H9 (cell line): ENCODE data around the gene PAPOLA. TPM values are rescaled to one million over a fixed set of nuclear protein-coding genes. Genes with fewer than 3 reads are reported as not detected.

Experiments used
- DNase-seq: peaks from one replicate; pipeline ENCODE4 v3.0.0-alpha.2; 2017
- H2AFZ ChIP-seq: one replicate; pipeline ENCODE4 v1.6.1; 2013; ENCODE audit warnings: mild to moderate bottlenecking, low read length, control low read depth, moderate library complexity
- H2AK5ac ChIP-seq: 2 replicates; pipeline ENCODE4 v1.6.1; 2013; ENCODE audit warnings: low read length, control low read depth, mixed read lengths; ENCODE audit not compliant: insufficient read length
- H2BK120ac ChIP-seq: one replicate; pipeline ENCODE4 v1.6.1; 2013; ENCODE audit warnings: low read depth, mild to moderate bottlenecking, low read length, control low read depth, inconsistent platforms; ENCODE audit not compliant: poor library complexity, severe bottlenecking
- H2BK12ac ChIP-seq: 2 replicates; pipeline ENCODE4 v1.6.1; 2013; ENCODE audit warnings: low read length, control low read depth, mixed read lengths, low read depth; ENCODE audit not compliant: insufficient read length
- H2BK15ac ChIP-seq: 2 replicates; pipeline ENCODE4 v1.6.1; 2013; ENCODE audit warnings: low read depth, low read length, control low read depth
- H2BK20ac ChIP-seq: one replicate; pipeline ENCODE4 v1.6.1; 2013; ENCODE audit warnings: low read depth, mild to moderate bottlenecking, low read length, control low read depth, inconsistent platforms; ENCODE audit not compliant: poor library complexity, severe bottlenecking
- H2BK5ac ChIP-seq: 2 replicates; pipeline ENCODE4 v1.6.1; 2013; ENCODE audit warnings: low read length, control low read depth, mixed read lengths; ENCODE audit not compliant: insufficient read length
- H3K14ac ChIP-seq: 2 replicates; pipeline ENCODE4 v1.6.1; 2013; ENCODE audit warnings: low read length, control low read depth; ENCODE audit not compliant: insufficient read depth
- H3K18ac ChIP-seq: 2 replicates; pipeline ENCODE4 v1.6.1; 2013; ENCODE audit warnings: low read depth, mild to moderate bottlenecking, mixed read lengths, low read length, control low read depth; ENCODE audit not compliant: insufficient read length
- H3K23ac ChIP-seq: 2 replicates; pipeline ENCODE4 v1.6.1; 2013; ENCODE audit warnings: low read length, control low read depth, mixed read lengths, low read depth; ENCODE audit not compliant: insufficient read length
- H3K23me2 ChIP-seq: 2 replicates; pipeline ENCODE4 v1.6.1; 2013; ENCODE audit warnings: low read depth, mild to moderate bottlenecking, mixed read lengths, low read length, control low read depth; ENCODE audit not compliant: insufficient read length, poor library complexity, severe bottlenecking
- H3K27ac ChIP-seq: 2 replicates; pipeline ENCODE4 v1.5.1; 2013; ENCODE audit warnings: low read length, control low read depth, mixed read lengths, low read depth; ENCODE audit not compliant: insufficient read length
- H3K27me3 ChIP-seq: 2 replicates; pipeline ENCODE4 v1.6.1; 2013; ENCODE audit warnings: low read length, control low read depth, inconsistent platforms; ENCODE audit not compliant: insufficient read depth
- H3K4ac ChIP-seq: 2 replicates; pipeline ENCODE4 v1.6.1; 2013; ENCODE audit warnings: low read depth, mild to moderate bottlenecking, control low read depth, inconsistent platforms, low read length, moderate library complexity
- H3K4me1 ChIP-seq: 2 replicates; pipeline ENCODE4 v1.6.1; 2013; ENCODE audit warnings: low read length, control low read depth, inconsistent platforms; ENCODE audit not compliant: insufficient read depth
- H3K4me2 ChIP-seq: 2 replicates; pipeline ENCODE4 v1.6.1; 2013; ENCODE audit warnings: low read length, control low read depth, mixed read lengths; ENCODE audit not compliant: insufficient read length, insufficient read depth
- H3K56ac ChIP-seq: 2 replicates; pipeline ENCODE4 v1.6.1; 2013; ENCODE audit warnings: low read depth, mild to moderate bottlenecking, mixed read lengths, low read length, control low read depth; ENCODE audit not compliant: insufficient read length
- H3K79me1 ChIP-seq: 2 replicates; pipeline ENCODE4 v1.6.1; 2013; ENCODE audit warnings: low read depth, mild to moderate bottlenecking, moderate library complexity, low read length, control low read depth, inconsistent platforms; ENCODE audit not compliant: insufficient read depth, poor library complexity, severe bottlenecking
- H3K79me2 ChIP-seq: 2 replicates; pipeline ENCODE4 v1.6.1; 2013; ENCODE audit warnings: low read length, control low read depth, inconsistent platforms; ENCODE audit not compliant: insufficient read depth
- H3K9ac ChIP-seq: 2 replicates; pipeline ENCODE4 v1.6.1; 2013; ENCODE audit warnings: low read length, control low read depth, mixed read lengths; ENCODE audit not compliant: insufficient read length; ENCODE audit errors: extremely low read depth
- H3K9me3 ChIP-seq: one replicate; pipeline ENCODE4 v1.6.1; 2013; ENCODE audit warnings: low read depth, low read length, inconsistent platforms; ENCODE audit not compliant: control insufficient read depth
- H3T11ph ChIP-seq: one replicate; pipeline ENCODE4 v1.6.1; 2013; ENCODE audit warnings: mild to moderate bottlenecking, low read length, control low read depth, inconsistent platforms
- H4K20me1 ChIP-seq: one replicate; pipeline ENCODE4 v1.6.1; 2013; ENCODE audit not compliant: control insufficient read depth, insufficient read length, insufficient read depth
- H4K5ac ChIP-seq: 2 replicates; pipeline ENCODE4 v1.6.1; 2013; ENCODE audit warnings: low read depth, mild to moderate bottlenecking, mixed read lengths, low read length, control low read depth; ENCODE audit not compliant: insufficient read length
- H4K8ac ChIP-seq: replicated peaks from 2 replicates; pipeline ENCODE4 v1.6.1; 2013; ENCODE audit warnings: low read length, control low read depth, mixed read lengths, low read depth; ENCODE audit not compliant: insufficient read length
- H4K91ac ChIP-seq: 2 replicates; pipeline ENCODE4 v1.6.1; 2013; ENCODE audit warnings: low read depth, mild to moderate bottlenecking, moderate library complexity, mixed read lengths, low read length, control low read depth; ENCODE audit not compliant: insufficient read length
- H3K27ac Mint-ChIP-seq, 3 experiments: 2 replicates in 2 of 3; 3 replicates in 1 of 3; pipeline ENCODE4 v1.8.0; 2020 to 2021; ENCODE audit warnings: mixed read lengths in 3 of 3, mild to moderate bottlenecking in 1 of 3, moderate library complexity in 1 of 3
- H3K27me3 Mint-ChIP-seq: 2 replicates; pipeline ENCODE4 v1.8.0; 2021; ENCODE audit warnings: low read depth, mild to moderate bottlenecking, moderate library complexity, mixed read lengths
- H3K36me3 Mint-ChIP-seq, 3 experiments: 2 replicates in 2 of 3; 3 replicates in 1 of 3; pipeline ENCODE4 v1.8.0; 2020 to 2021; ENCODE audit warnings: low read depth in 3 of 3, mixed read lengths in 3 of 3; ENCODE audit not compliant: insufficient read depth in 1 of 3
- H3K4me1 Mint-ChIP-seq, 2 experiments: 2 replicates each; pipeline ENCODE4 v1.8.0; 2020; ENCODE audit warnings: mixed read lengths in 2 of 2
- H3K4me3 Mint-ChIP-seq, 2 experiments: 2 replicates in 1 of 2; 3 replicates in 1 of 2; pipeline ENCODE4 v1.8.0; 2020 to 2021; ENCODE audit warnings: mild to moderate bottlenecking in 2 of 2, mixed read lengths in 2 of 2, moderate library complexity in 1 of 2
- H3K9me3 Mint-ChIP-seq, 2 experiments: 2 replicates in 1 of 2; 3 replicates in 1 of 2; pipeline ENCODE4 v1.8.0; 2020; ENCODE audit warnings: mild to moderate bottlenecking in 2 of 2, mixed read lengths in 2 of 2, moderate library complexity in 1 of 2
- WGBS: extraction: QIAGEN DNeasy Blood & Tissue Kit; methylation state at CpG from one replicate; pipeline ENCODE4 v1.1.7; 2013; ENCODE audit warnings: missing lambda C conversion rate, low lambda C conversion rate, mixed read lengths; ENCODE audit not compliant: insufficient read length; ENCODE audit errors: extremely low coverage; 5-methylcytosine and 5-hydroxymethylcytosine counted together
- total RNA-seq: library from RNA; stranded (reverse); gene quantifications from 2 replicates; pipeline ENCODE4 v1.2.1, GENCODE V29; 2021
- TF ChIP-seq, protein P1 (sequence below): fragments of 200-600 bp; sonication (generic); conservative IDR thresholded peaks from 3 replicates; pipeline ENCODE4 v1.8.0; 2021; ENCODE audit warnings: antibody characterized with exemption, mild to moderate bottlenecking

PAPOLA gene
- total RNA-seq, 1 experiment from 2014 or later, result 188 TPM

DNA sequence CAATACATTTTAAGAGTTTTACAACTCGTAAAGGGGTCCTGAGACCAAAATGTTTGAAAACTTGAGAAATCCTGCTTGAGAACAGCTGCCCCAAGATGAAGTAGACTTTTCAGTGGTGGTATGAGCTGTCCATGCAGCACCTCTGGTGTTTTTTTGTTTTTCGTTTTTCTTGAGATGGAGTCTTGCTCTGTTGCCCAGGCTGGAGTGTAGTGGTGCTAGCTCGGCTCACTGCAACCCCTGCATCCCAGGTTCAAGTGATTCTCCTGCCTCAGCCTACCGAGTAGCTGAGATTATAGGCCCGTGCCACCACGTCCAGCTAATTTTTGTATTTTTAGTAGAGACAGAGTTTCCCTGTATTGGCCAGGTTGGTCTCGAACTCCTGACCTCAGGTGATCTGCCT, 5.5 kb downstream of the PAPOLA start:
- Histone ChIP-seq H3K23me2 (no peaks in the 10 kb centered on the region), H2AK5ac (no peak overlapping the region), H3K79me2 (peaks cover 74% of the 10 kb centered on the region), H3K9me3 (no peaks in the 10 kb centered on the region), H3K79me1 (peaks cover 3% of the 10 kb centered on the region), H2BK20ac (no peak overlapping the region), H4K8ac (no peak overlapping the region), H4K91ac (no peak overlapping the region), H3K27me3 (no peaks in the 10 kb centered on the region), H2BK5ac (no peak overlapping the region), H3K4me2 (no peak overlapping the region), H2BK12ac (no peak overlapping the region), H3K56ac (no peak overlapping the region), H3K14ac (no peak overlapping the region), H3T11ph (no peak overlapping the region), H3K18ac (no peak overlapping the region), H3K27ac (no peak overlapping the region), H2BK15ac (no peak overlapping the region), H2AFZ (no peak overlapping the region), H3K4me1 (no peaks in the 10 kb centered on the region; the same call in 1 of the 2 replicates), H3K9ac (no peak overlapping the region), H3K4ac (no peak overlapping the region), H4K20me1 (no peaks in the 10 kb centered on the region), H2BK120ac (no peak overlapping the region), H4K5ac (no peak overlapping the region), H3K23ac (no peak overlapping the region)
- Mint-ChIP-seq H3K27me3 (no peaks in the 10 kb centered on the region), H3K4me1 (peaks cover 60 to 62% of the 10 kb centered on the region in 2 experiments), H3K36me3 (peaks cover 3 to 22% (median 10%) of the 10 kb centered on the region in 3 experiments; a peak in 6 of 7 replicates), H3K4me3 (no peak overlapping the region), H3K27ac (no peak overlapping the region), H3K9me3 (no peaks in the 10 kb centered on the region; a peak in 1 of 5 replicates)
- TF ChIP-seq, protein P1, sequence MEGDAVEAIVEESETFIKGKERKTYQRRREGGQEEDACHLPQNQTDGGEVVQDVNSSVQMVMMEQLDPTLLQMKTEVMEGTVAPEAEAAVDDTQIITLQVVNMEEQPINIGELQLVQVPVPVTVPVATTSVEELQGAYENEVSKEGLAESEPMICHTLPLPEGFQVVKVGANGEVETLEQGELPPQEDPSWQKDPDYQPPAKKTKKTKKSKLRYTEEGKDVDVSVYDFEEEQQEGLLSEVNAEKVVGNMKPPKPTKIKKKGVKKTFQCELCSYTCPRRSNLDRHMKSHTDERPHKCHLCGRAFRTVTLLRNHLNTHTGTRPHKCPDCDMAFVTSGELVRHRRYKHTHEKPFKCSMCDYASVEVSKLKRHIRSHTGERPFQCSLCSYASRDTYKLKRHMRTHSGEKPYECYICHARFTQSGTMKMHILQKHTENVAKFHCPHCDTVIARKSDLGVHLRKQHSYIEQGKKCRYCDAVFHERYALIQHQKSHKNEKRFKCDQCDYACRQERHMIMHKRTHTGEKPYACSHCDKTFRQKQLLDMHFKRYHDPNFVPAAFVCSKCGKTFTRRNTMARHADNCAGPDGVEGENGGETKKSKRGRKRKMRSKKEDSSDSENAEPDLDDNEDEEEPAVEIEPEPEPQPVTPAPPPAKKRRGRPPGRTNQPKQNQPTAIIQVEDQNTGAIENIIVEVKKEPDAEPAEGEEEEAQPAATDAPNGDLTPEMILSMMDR, result no peak
- WGBS, result no CpG with 5 or more reads among the region's 7 CpGs
- DNase-seq, result no peak
